Dendritic cell treated with granulocyte-macrophage colony-stimulating factor and Interleukin-4, amounts not matched to agents 40 ng/mL and 50 ng/mL, for 4 days (primary cell): ENCODE data around the gene GRAP.

Source experiments
- H3K27ac Mint-ChIP-seq: one replicate; pipeline ENCODE4 v1.8.0; 2022; ENCODE audit warnings: mild to moderate bottlenecking, mixed read lengths
- H3K27me3 Mint-ChIP-seq: one replicate; pipeline ENCODE4 v1.8.0; 2022; ENCODE audit warnings: mild to moderate bottlenecking, mixed read lengths
- H3K36me3 Mint-ChIP-seq: one replicate; pipeline ENCODE4 v1.8.0; 2022; ENCODE audit warnings: low read depth, mixed read lengths
- H3K4me1 Mint-ChIP-seq: one replicate; pipeline ENCODE4 v1.8.0; 2022; ENCODE audit warnings: low read depth, mixed read lengths
- H3K4me3 Mint-ChIP-seq: one replicate; pipeline ENCODE4 v1.8.0; 2022; ENCODE audit warnings: mild to moderate bottlenecking, moderate library complexity, mixed read lengths
- H3K9me3 Mint-ChIP-seq: one replicate; pipeline ENCODE4 v1.8.0; 2022; ENCODE audit warnings: mixed read lengths
- intact Hi-C: fragments of 100-400 bp; cut with micrococcal nuclease; formaldehyde crosslinking; loops from one replicate; pipeline ENCODE4 v1.15.0; 2022

GRAP gene

GRCh38 chr17:18981335-18981641 is 65.5 kb downstream of the GRAP start:
- Mint-ChIP-seq H3K36me3 (peaks cover 14% of the 10 kb centered on the region), H3K4me3 (no peak overlapping the region), H3K9me3 (no peaks in the 10 kb centered on the region), H3K27ac (no peak overlapping the region), H3K27me3 (no peaks in the 10 kb centered on the region), H3K4me1 (peaks cover 7% of the 10 kb centered on the region)
- intact Hi-C loops: no loop called here

- Mint-ChIP-seq H3K4me3 (no peak overlapping the region), H3K36me3 (peaks cover 14% of the 10 kb centered on the region), H3K27me3 (no peaks in the 10 kb centered on the region), H3K9me3 (no peaks in the 10 kb centered on the region), H3K27ac (no peak overlapping the region), H3K4me1 (peaks cover 7% of the 10 kb centered on the region)
- intact Hi-C loops: no loop called here
These were observed 65.9 kb downstream of the GRAP start for GRCh38 chr17:18980682-18981334.

- Mint-ChIP-seq H3K27ac (no peak overlapping the region), H3K36me3 (peaks cover 14% of the 10 kb centered on the region), H3K27me3 (no peaks in the 10 kb centered on the region), H3K4me3 (no peak overlapping the region), H3K4me1 (peaks cover 7% of the 10 kb centered on the region), H3K9me3 (no peaks in the 10 kb centered on the region)
- intact Hi-C loops: no loop called here
These were observed 68.1 kb downstream of the GRAP start for GRCh38 chr17:18978655-18979054.

- Mint-ChIP-seq H3K27me3 (no peaks in the 10 kb centered on the region), H3K36me3 (peaks cover 14% of the 10 kb centered on the region), H3K9me3 (no peaks in the 10 kb centered on the region), H3K27ac (no peak overlapping the region), H3K4me3 (no peak overlapping the region), H3K4me1 (peaks cover 7% of the 10 kb centered on the region)
- intact Hi-C loops: no loop called here
These were observed 68.7 kb downstream of the GRAP start for GRCh38 chr17:18978050-18978449.

- no peak overlapping the region for H3K27ac Mint-ChIP-seq
- intact Hi-C loops: no loop called here
- H3K4me1 Mint-ChIP-seq: peaks cover 7% of the 10 kb centered on the region
These were observed 69.1 kb downstream of the GRAP start for GRCh38 chr17:18977646-18978045.

GRCh38 chr17:18977021-18977420 is 69.7 kb downstream of the GRAP start:
- intact Hi-C loops: no loop called here
- Mint-ChIP-seq H3K27me3 (no peaks in the 10 kb centered on the region), H3K9me3 (no peaks in the 10 kb centered on the region), H3K4me1 (peaks cover 3% of the 10 kb centered on the region), H3K4me3 (no peak overlapping the region), H3K36me3 (peaks cover 14% of the 10 kb centered on the region), H3K27ac (no peak overlapping the region)

More at GRCh38 chr17:18977646-18978045, 69.1 kb downstream of the GRAP start:
- Mint-ChIP-seq H3K9me3 (no peaks in the 10 kb centered on the region), H3K4me3 (no peak overlapping the region), H3K36me3 (peaks cover 14% of the 10 kb centered on the region), H3K27me3 (no peaks in the 10 kb centered on the region)

GRCh38 chr17:18976201-18976600 is 70.6 kb downstream of the GRAP start:
- Mint-ChIP-seq H3K27ac (no peak overlapping the region), H3K27me3 (no peaks in the 10 kb centered on the region), H3K9me3 (no peaks in the 10 kb centered on the region), H3K4me3 (no peak overlapping the region), H3K4me1 (no peaks in the 10 kb centered on the region), H3K36me3 (peaks cover 14% of the 10 kb centered on the region)
- intact Hi-C loops: no loop called here

- no peaks in the 10 kb centered on the region for H3K9me3 Mint-ChIP-seq
- H3K27me3 Mint-ChIP-seq: no peaks in the 10 kb centered on the region
- no peak overlapping the region for H3K27ac Mint-ChIP-seq
- H3K4me3 Mint-ChIP-seq: no peak overlapping the region
- H3K4me1 Mint-ChIP-seq: no peaks in the 10 kb centered on the region
- H3K36me3 Mint-ChIP-seq: peaks cover 14% of the 10 kb centered on the region
- intact Hi-C loops: no loop called here
These were observed 71.2 kb downstream of the GRAP start for GRCh38 chr17:18975597-18975996.

GRCh38 chr17:18974407-18975149 is 72.2 kb downstream of the GRAP start:
- Mint-ChIP-seq H3K27me3 (no peaks in the 10 kb centered on the region), H3K27ac (no peak overlapping the region), H3K4me3 (no peak overlapping the region), H3K9me3 (no peaks in the 10 kb centered on the region), H3K4me1 (peaks cover 3% of the 10 kb centered on the region), H3K36me3 (peaks cover 14% of the 10 kb centered on the region)
- intact Hi-C loops: no loop called here

- no peaks in the 10 kb centered on the region for H3K9me3 Mint-ChIP-seq
- peaks cover 7% of the 10 kb centered on the region for H3K27me3 Mint-ChIP-seq
- H3K4me1 Mint-ChIP-seq: peaks cover 11% of the 10 kb centered on the region
- H3K27ac Mint-ChIP-seq: no peak overlapping the region
- H3K36me3 Mint-ChIP-seq: no peaks in the 10 kb centered on the region
- no peak overlapping the region for H3K4me3 Mint-ChIP-seq
- intact Hi-C loops: no loop called here
These were observed 75.0 kb downstream of the GRAP start for GRCh38 chr17:18971801-18972200.
